Measurements from ENCODE around the gene PCDH9. TPM values are rescaled to one million over a fixed set of nuclear protein-coding genes. Genes with fewer than 3 reads are reported as not detected.

The PCDH9 gene
- total and polyA plus RNA-seq, 7 donors: under 0.01 to 15.7 (median 8.7) TPM; not detected in 1

GRCh38 chr13:66922444-66922843 is 307.7 kb downstream of the PCDH9 start:
- TF ChIP-seq, protein P1, sequence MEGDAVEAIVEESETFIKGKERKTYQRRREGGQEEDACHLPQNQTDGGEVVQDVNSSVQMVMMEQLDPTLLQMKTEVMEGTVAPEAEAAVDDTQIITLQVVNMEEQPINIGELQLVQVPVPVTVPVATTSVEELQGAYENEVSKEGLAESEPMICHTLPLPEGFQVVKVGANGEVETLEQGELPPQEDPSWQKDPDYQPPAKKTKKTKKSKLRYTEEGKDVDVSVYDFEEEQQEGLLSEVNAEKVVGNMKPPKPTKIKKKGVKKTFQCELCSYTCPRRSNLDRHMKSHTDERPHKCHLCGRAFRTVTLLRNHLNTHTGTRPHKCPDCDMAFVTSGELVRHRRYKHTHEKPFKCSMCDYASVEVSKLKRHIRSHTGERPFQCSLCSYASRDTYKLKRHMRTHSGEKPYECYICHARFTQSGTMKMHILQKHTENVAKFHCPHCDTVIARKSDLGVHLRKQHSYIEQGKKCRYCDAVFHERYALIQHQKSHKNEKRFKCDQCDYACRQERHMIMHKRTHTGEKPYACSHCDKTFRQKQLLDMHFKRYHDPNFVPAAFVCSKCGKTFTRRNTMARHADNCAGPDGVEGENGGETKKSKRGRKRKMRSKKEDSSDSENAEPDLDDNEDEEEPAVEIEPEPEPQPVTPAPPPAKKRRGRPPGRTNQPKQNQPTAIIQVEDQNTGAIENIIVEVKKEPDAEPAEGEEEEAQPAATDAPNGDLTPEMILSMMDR (IDR thresholded peaks at IDR 0.05): no peak
- TF ChIP-seq EP300 (IDR thresholded peaks at IDR 0.05) (no peak), POLR2AphosphoS5 (IDR thresholded peaks at IDR 0.05) (no peak), POLR2A (IDR thresholded peaks at IDR 0.05) (no peak)
- H3K4me1 ChIP-seq: no peaks in the 10 kb centered on the region
- intact Hi-C loops (cut with DNase I): no loop called here
- no peak overlapping the region for H3K27ac ChIP-seq
- WGBS, 2 donors: 52 to 85% methylated on average over 1 of the region's 1 CpG
- no peaks in the 10 kb centered on the region for H3K9me3 ChIP-seq
- no peak for DNase-seq
- no peak overlapping the region for H3K4me3 ChIP-seq
- H3K36me3 ChIP-seq: no peaks in the 10 kb centered on the region
- H3K27me3 ChIP-seq: no peaks in the 10 kb centered on the region

DNA sequence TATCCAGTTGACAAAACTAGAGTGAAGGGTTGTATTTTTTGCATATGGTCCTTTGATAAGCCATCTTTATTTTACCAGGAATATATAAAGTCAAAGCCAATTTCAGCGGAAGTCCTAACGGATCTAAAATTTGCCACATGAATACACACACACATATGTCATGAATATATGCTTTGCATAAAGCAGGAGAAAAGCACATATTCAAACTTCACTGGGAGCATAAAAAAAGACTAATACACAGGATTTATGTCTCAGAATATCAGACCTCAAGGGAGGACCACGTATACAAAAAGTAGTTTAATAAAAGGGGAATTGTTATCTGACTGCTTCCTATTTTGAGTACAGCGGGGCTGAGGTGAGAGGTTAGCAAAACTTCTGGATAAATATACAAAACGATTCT is 308.7 kb downstream of the PCDH9 start:
- Histone ChIP-seq H3K4me3 (no peak overlapping the region), H3K36me3 (no peaks in the 10 kb centered on the region), H3K4me1 (no peaks in the 10 kb centered on the region), H3K9me3 (no peaks in the 10 kb centered on the region), H3K27ac (no peak overlapping the region), H3K27me3 (no peaks in the 10 kb centered on the region)
- WGBS, 2 donors: 56 to 71% methylated on average over 5 of the region's 5 CpGs
- TF ChIP-seq, protein P1 (IDR thresholded peaks at IDR 0.05): no peak
- TF ChIP-seq POLR2AphosphoS5 (IDR thresholded peaks at IDR 0.05): no peak
- no peak for TF ChIP-seq EP300 (IDR thresholded peaks at IDR 0.05)
- no peak for TF ChIP-seq POLR2A (IDR thresholded peaks at IDR 0.05)
- DNase-seq: no peak
- intact Hi-C loops (cut with DNase I): no loop called here

DNA sequence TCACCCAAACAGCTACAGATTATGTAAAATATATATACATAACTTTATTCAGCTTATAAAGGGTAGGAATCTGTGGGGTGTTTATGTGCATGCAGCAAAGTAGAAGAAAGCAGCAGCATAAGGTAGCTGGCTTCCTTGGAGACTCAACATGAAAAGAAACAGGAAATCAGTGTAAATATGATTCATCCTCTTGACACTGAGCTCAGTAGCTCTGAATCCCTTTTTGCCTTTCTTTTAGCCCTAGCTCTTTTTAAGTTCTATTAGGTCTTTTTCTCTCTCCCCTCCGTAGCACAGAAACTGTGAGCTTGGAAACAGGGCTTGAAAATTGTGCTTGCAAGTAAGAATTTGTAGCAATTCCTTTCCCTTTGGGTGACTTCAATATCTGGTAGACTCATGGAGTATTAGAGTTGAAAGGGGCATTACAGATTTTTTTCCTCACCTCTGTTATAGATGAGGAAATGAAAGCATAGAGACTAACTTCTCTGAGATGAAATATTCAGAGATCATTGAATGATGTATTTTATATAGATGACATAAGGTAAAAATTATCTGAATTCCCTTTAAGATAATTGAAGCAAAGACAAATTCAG is 314.4 kb downstream of the PCDH9 start:
- H3K27ac ChIP-seq: no peak overlapping the region
- DNase-seq: no peak
- H3K9me3 ChIP-seq: no peaks in the 10 kb centered on the region
- H3K27me3 ChIP-seq: no peaks in the 10 kb centered on the region
- no peaks in the 10 kb centered on the region for H3K36me3 ChIP-seq
- intact Hi-C loops (cut with DNase I): no loop called here
- H3K4me3 ChIP-seq: no peak overlapping the region
- H3K4me1 ChIP-seq: no peaks in the 10 kb centered on the region
- WGBS, 2 donors: 61 to 75% methylated on average over 1 of the region's 1 CpG
- TF ChIP-seq POLR2AphosphoS5 (IDR thresholded peaks at IDR 0.05) (no peak), EP300 (IDR thresholded peaks at IDR 0.05) (no peak), POLR2A (IDR thresholded peaks at IDR 0.05) (no peak)
- TF ChIP-seq, protein P1 (IDR thresholded peaks at IDR 0.05): no peak

GRCh38 chr13:66914155-66914554 is 316.0 kb downstream of the PCDH9 start:
- Histone ChIP-seq H3K9me3 (no peaks in the 10 kb centered on the region), H3K27ac (no peak overlapping the region), H3K4me3 (no peak overlapping the region), H3K27me3 (no peaks in the 10 kb centered on the region), H3K36me3 (no peaks in the 10 kb centered on the region), H3K4me1 (no peaks in the 10 kb centered on the region)
- TF ChIP-seq POLR2A (IDR thresholded peaks at IDR 0.05): no peak
- TF ChIP-seq EP300 (IDR thresholded peaks at IDR 0.05): no peak
- TF ChIP-seq, protein P1 (IDR thresholded peaks at IDR 0.05): no peak
- TF ChIP-seq POLR2AphosphoS5 (IDR thresholded peaks at IDR 0.05): no peak
- DNase-seq: no peak
- intact Hi-C loops (cut with DNase I): no loop called here
- WGBS, 2 donors: 58 to 64% methylated on average over 4 of the region's 4 CpGs

DNA sequence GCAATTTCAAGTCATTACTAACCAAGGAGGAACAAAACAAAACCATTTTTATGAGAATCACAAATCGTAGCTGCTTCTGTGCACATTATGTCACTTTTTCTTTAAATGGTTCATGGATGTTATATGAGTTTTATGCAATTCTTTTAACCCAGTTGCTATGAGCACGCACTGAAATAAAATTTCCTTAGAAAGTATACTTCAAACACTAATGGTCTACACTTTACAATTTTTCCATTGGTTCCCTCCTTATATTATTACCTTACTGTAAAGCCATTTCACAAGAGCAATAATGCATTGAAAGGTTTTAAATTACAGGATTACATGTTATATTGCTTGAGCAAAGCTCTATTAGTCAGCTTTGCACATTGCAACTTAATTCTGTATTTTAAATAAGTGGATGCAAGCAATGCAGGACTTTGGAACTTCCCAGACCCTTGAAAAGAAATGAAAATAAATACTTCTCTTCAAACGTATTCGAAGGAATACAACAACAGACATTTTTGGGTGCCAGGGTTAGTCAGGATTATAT is 318.7 kb downstream of the PCDH9 start:
- intact Hi-C loops (cut with DNase I): no loop called here
- Histone ChIP-seq H3K9me3 (no peaks in the 10 kb centered on the region), H3K4me3 (no peak overlapping the region), H3K4me1 (no peaks in the 10 kb centered on the region), H3K27ac (no peak overlapping the region), H3K36me3 (no peaks in the 10 kb centered on the region), H3K27me3 (no peaks in the 10 kb centered on the region)
- WGBS, 2 donors: 72 to 82% methylated on average over 4 of the region's 4 CpGs
- no peak for DNase-seq
- TF ChIP-seq POLR2A (IDR thresholded peaks at IDR 0.05): no peak
- TF ChIP-seq EP300 (IDR thresholded peaks at IDR 0.05): no peak
- TF ChIP-seq, protein P1 (IDR thresholded peaks at IDR 0.05): no peak
- no peak for TF ChIP-seq POLR2AphosphoS5 (IDR thresholded peaks at IDR 0.05)
